SK-N-SH (cell line): Measurements from ENCODE around the gene ATP2B2. TPM values are rescaled to one million over a fixed set of nuclear protein-coding genes. Genes with fewer than 3 reads are reported as not detected.

ENCODE experiments used
- CTCF ChIA-PET: fragments of 300-600, 350-600 bp; formaldehyde crosslinking; extraction: SDS; loops from one replicate; lab custom pipeline; 2021; lab: Yijun Ruan, JAX
- POLR2A ChIA-PET: fragments of 350-600 bp; sonication (Branson Sonifier 250); formaldehyde crosslinking; extraction: SDS; loops from one replicate; lab custom pipeline; 2020; ENCODE audit warnings: antibody characterized with exemption, inconsistent platforms; lab: Yijun Ruan, JAX
- DNase-seq: peaks from one replicate; pipeline ENCODE4 v3.0.0; 2012
- H2AFZ ChIP-seq: fragments of 200-600 bp; sonication (generic); 2 replicates; pipeline ENCODE4 v1.8.1; 2016; ENCODE audit warnings: antibody characterized with exemption, mild to moderate bottlenecking, low read depth
- H3F3A ChIP-seq: fragments of 200-600 bp; sonication (generic); replicated peaks from 2 replicates; pipeline ENCODE3; 2016; ENCODE audit warnings: antibody characterized with exemption, mild to moderate bottlenecking; ENCODE audit not compliant: insufficient read depth
- H3K27ac ChIP-seq, 2 experiments: fragments of 200-500 bp in 1 of 2; fragments of 200-600 bp in 1 of 2; sonication (Bioruptor generic) in 1 of 2; sonication (generic), shearing (Covaris generic) in 1 of 2; 2 replicates each; pipeline versions ENCODE4 v1.5.1 to v1.6.1; 2014 to 2016; ENCODE audit warnings: low read depth in 2 of 2, inconsistent platforms in 1 of 2, low read length in 1 of 2, mild to moderate bottlenecking in 1 of 2, mixed read lengths in 1 of 2
- H3K27me3 ChIP-seq: fragments of 200-600 bp; sonication (generic), shearing (Covaris generic); 2 replicates; pipeline ENCODE4 v1.6.1; 2016; ENCODE audit warnings: mixed run types; ENCODE audit not compliant: insufficient read depth
- H3K36me3 ChIP-seq, 2 experiments: fragments of 200-500 bp in 1 of 2; fragments of 200-600 bp in 1 of 2; sonication (Bioruptor generic) in 1 of 2; sonication (generic) in 1 of 2; replicated peaks in 1 of 2; 2 replicates each; pipeline versions ENCODE3 to v1.5.1; 2014 to 2016; ENCODE audit warnings: low read length in 1 of 2, mild to moderate bottlenecking in 1 of 2; ENCODE audit not compliant: insufficient read depth in 2 of 2, control insufficient read depth in 1 of 2
- H3K4me1 ChIP-seq, 2 experiments: fragments of 200-500 bp in 1 of 2; fragments of 200-600 bp in 1 of 2; sonication (Bioruptor generic) in 1 of 2; sonication (generic), shearing (Covaris generic) in 1 of 2; 2 replicates each; pipeline versions ENCODE4 v1.5.1 to v1.6.1; 2014 to 2016; ENCODE audit warnings: low read depth in 1 of 2, low read length in 1 of 2, mixed run types in 1 of 2; ENCODE audit not compliant: insufficient read depth in 2 of 2, control insufficient read depth in 1 of 2
- H3K4me2 ChIP-seq: fragments of 200-600 bp; sonication (generic), shearing (Covaris generic); 2 replicates; pipeline ENCODE4 v1.6.1; 2017; ENCODE audit warnings: mixed run types
- H3K4me3 ChIP-seq, 2 experiments: fragments of 200-500 bp in 1 of 2; fragments of 200-600 bp in 1 of 2; sonication (Bioruptor generic) in 1 of 2; sonication (generic), shearing (Covaris generic) in 1 of 2; 2 replicates each; pipeline versions ENCODE4 v1.5.1 to v1.8.1; 2014 to 2016; ENCODE audit warnings: low read depth in 2 of 2, inconsistent platforms in 1 of 2, low read length in 1 of 2, mild to moderate bottlenecking in 1 of 2, mixed read lengths in 1 of 2, moderate library complexity in 1 of 2
- H3K79me2 ChIP-seq: fragments of 200-600 bp; sonication (generic); 2 replicates; pipeline ENCODE4 v1.8.1; 2017; ENCODE audit warnings: mild to moderate bottlenecking; ENCODE audit not compliant: insufficient read depth
- H3K9ac ChIP-seq: fragments of 200-600 bp; sonication (generic); 2 replicates; pipeline ENCODE4 v1.6.1; 2017; ENCODE audit warnings: mixed run types
- H3K9me2 ChIP-seq: fragments of 200-600 bp; sonication (generic); 2 replicates; pipeline ENCODE4 v1.6.1; 2017; ENCODE audit warnings: mixed run types
- H3K9me3 ChIP-seq: fragments of 200-600 bp; sonication (generic); 2 replicates; pipeline ENCODE4 v1.6.1; 2017; ENCODE audit warnings: mixed run types, mild to moderate bottlenecking, moderate library complexity
- H4K20me1 ChIP-seq: fragments of 200-600 bp; sonication (generic); 2 replicates; pipeline ENCODE4 v1.6.1; 2017; ENCODE audit warnings: mild to moderate bottlenecking, mixed run types; ENCODE audit not compliant: insufficient read depth
- ELF1 ChIP-seq: IDR thresholded peaks from 2 replicates; pipeline ENCODE4 v1.4.0; 2012
- EZH2phosphoT487 ChIP-seq: fragments of 200-600 bp; sonication (generic); IDR thresholded peaks from 2 replicates; pipeline ENCODE4 v1.6.1; 2017; ENCODE audit warnings: low read depth, mixed run types, mild to moderate bottlenecking, antibody characterized with exemption, moderate library complexity, borderline replicate concordance
- FOXM1 ChIP-seq: IDR thresholded peaks from 2 replicates; pipeline ENCODE4 v1.4.0; 2012; ENCODE audit warnings: low read depth, mild to moderate bottlenecking
- GATA2 ChIP-seq: sonication (generic); formaldehyde crosslinking; IDR thresholded peaks from 2 replicates; pipeline ENCODE4 v1.5.0; 2020; ENCODE audit warnings: mild to moderate bottlenecking, missing genetic modification reagents
- TCF12 ChIP-seq: IDR thresholded peaks from 2 replicates; pipeline ENCODE4 v1.4.0; 2012
- TEAD4 ChIP-seq: IDR thresholded peaks from 2 replicates; pipeline ENCODE4 v1.4.0; 2012; ENCODE audit warnings: mild to moderate bottlenecking, borderline replicate concordance; ENCODE audit not compliant: insufficient read depth
- ZBTB33 ChIP-seq: IDR thresholded peaks from 2 replicates; pipeline ENCODE4 v1.4.0; 2012; ENCODE audit warnings: low read depth, borderline replicate concordance
- WGBS: methylation state at CpG from one replicate; pipeline ENCODE4 v1.1.6; 2017; ENCODE audit warnings: low lambda C conversion rate; 5-methylcytosine and 5-hydroxymethylcytosine counted together
- polyA plus RNA-seq, 3 experiments: library from polyadenylated mRNA; depleted of rRNA; stranded (reverse); fragments of >200 nt; gene quantifications; 2 replicates each; pipeline ENCODE4 v1.2.3, GENCODE V29; 2012
- TF ChIP-seq, protein P1 (sequence below): fragments of 150-350 bp; IDR thresholded peaks from 2 replicates; pipeline ENCODE4 v1.6.1; 2017; ENCODE audit warnings: antibody characterized with exemption, low read length, low read depth, borderline replicate concordance
- TF ChIP-seq, protein P2 (sequence below): IDR thresholded peaks from 2 replicates; pipeline ENCODE4 v1.6.1; 2012; ENCODE audit warnings: mild to moderate bottlenecking, low read depth, low read length, moderate library complexity

ATP2B2 gene
- polyA plus RNA-seq, 1 of the 3 experiments (the other 2 are of a cell fraction), result 0.15 TPM

- TF ChIP-seq ZBTB33, result no peak
Measured at GRCh38 chr3:10292505-10293419, 212.6 kb downstream of the ATP2B2 start, which contains the start of gene GHRL (continued).

DNA sequence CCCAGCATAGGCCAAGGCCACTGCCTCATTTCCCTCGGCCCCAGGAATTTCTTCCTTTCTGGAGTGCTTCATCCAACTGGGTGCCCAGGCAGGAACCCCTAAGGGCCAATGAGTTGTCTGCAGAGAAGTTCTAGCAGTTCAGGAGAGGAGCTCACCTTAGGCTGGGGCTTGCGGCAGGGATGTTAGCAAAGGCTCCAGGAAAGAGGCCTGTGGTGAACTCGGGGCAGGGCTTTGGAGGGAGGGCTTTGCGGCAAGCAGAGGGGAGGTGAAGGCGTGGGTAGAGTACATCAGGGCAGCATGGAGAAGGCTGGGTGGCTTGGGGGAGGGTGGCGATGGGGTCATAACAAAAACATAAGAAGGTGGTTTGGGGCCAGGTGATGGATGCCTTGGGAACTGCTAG, 213.7 kb downstream of the ATP2B2 start:
- CTCF ChIA-PET, result interaction anchor here (0.6 to 1.2 kb wide), 2 partner anchors 15 to 53 kb away, joined by 3 read pairs; no protein-coding TSS in a partner anchor
- H4K20me1 ChIP-seq, result no peaks in the 10 kb centered on the region

More for the DNA sequence above, 213.7 kb downstream of the ATP2B2 start:
- Histone ChIP-seq H3K4me3 (no peak overlapping the region), H3K4me2 (no peak overlapping the region), H3K4me1 (peaks cover 0 to 6% of the 10 kb centered on the region in 2 experiments; a peak in 2 of 4 replicates), H3F3A (peaks cover 9% of the 10 kb centered on the region), H3K27ac (no peak overlapping the region), H3K36me3 (peaks cover 17 to 23% of the 10 kb centered on the region in 2 experiments), H3K9me3 (no peaks in the 10 kb centered on the region), H3K79me2 (no peaks in the 10 kb centered on the region), H3K27me3 (no peaks in the 10 kb centered on the region), H2AFZ (no peak overlapping the region), H3K9me2 (no peaks in the 10 kb centered on the region), H3K9ac (no peak overlapping the region)
- DNase-seq, result no peak
- 91% methylated on average over 6 of the region's 6 CpGs for WGBS
- no peak for TF ChIP-seq TEAD4
- TF ChIP-seq, protein P1, sequence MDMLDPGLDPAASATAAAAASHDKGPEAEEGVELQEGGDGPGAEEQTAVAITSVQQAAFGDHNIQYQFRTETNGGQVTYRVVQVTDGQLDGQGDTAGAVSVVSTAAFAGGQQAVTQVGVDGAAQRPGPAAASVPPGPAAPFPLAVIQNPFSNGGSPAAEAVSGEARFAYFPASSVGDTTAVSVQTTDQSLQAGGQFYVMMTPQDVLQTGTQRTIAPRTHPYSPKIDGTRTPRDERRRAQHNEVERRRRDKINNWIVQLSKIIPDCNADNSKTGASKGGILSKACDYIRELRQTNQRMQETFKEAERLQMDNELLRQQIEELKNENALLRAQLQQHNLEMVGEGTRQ, result no peak
- TF ChIP-seq, protein P2, sequence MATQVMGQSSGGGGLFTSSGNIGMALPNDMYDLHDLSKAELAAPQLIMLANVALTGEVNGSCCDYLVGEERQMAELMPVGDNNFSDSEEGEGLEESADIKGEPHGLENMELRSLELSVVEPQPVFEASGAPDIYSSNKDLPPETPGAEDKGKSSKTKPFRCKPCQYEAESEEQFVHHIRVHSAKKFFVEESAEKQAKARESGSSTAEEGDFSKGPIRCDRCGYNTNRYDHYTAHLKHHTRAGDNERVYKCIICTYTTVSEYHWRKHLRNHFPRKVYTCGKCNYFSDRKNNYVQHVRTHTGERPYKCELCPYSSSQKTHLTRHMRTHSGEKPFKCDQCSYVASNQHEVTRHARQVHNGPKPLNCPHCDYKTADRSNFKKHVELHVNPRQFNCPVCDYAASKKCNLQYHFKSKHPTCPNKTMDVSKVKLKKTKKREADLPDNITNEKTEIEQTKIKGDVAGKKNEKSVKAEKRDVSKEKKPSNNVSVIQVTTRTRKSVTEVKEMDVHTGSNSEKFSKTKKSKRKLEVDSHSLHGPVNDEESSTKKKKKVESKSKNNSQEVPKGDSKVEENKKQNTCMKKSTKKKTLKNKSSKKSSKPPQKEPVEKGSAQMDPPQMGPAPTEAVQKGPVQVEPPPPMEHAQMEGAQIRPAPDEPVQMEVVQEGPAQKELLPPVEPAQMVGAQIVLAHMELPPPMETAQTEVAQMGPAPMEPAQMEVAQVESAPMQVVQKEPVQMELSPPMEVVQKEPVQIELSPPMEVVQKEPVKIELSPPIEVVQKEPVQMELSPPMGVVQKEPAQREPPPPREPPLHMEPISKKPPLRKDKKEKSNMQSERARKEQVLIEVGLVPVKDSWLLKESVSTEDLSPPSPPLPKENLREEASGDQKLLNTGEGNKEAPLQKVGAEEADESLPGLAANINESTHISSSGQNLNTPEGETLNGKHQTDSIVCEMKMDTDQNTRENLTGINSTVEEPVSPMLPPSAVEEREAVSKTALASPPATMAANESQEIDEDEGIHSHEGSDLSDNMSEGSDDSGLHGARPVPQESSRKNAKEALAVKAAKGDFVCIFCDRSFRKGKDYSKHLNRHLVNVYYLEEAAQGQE, result no peak
- TF ChIP-seq EZH2phosphoT487, result no peak
- no peak for TF ChIP-seq GATA2 (CRISPR knock-in tag)
- no peak for TF ChIP-seq FOXM1
- TF ChIP-seq ELF1, result no peak
- TF ChIP-seq TCF12, result no peak
- POLR2A ChIA-PET, result no interaction called here
